Right lobe of liver (tissue), 6 donors: Measurements from ENCODE around the gene TFF3. TPM values are rescaled to one million over a fixed set of nuclear protein-coding genes. Genes with fewer than 3 reads are reported as not detected.

Source experiments
- ATAC-seq, 4 donors: fragments of 200-7000 bp; cut with Tn5 transposase; one replicate each; pipeline ENCODE4 v1.9.1; 2020; ENCODE audit warnings: mild to moderate bottlenecking in 4 of 4, moderate library complexity in 4 of 4
- DNase-seq, 3 donors: peaks; one replicate each; pipeline ENCODE4 v3.0.0-alpha.2; 2020
- H3K27ac ChIP-seq, 3 donors: fragments of 200-600 bp; one replicate each; pipeline ENCODE4 v1.8.0; 2022
- H3K27me3 ChIP-seq, 2 donors: fragments of 200-600 bp; one replicate each; pipeline ENCODE4 v1.8.0; 2022
- H3K36me3 ChIP-seq, 4 donors: fragments of 200-600 bp; sonication (generic) in 1 of 4; one replicate each; pipeline versions ENCODE4 v1.5.1 to v1.8.0; 2017 to 2022; ENCODE audit warnings: control low read depth in 1 of 4
- H3K4me1 ChIP-seq, 4 donors: fragments of 200-600 bp; sonication (generic) in 1 of 4; one replicate each; pipeline versions ENCODE4 v1.5.1 to v1.8.0; 2017 to 2022; ENCODE audit warnings: control low read depth in 1 of 4
- H3K4me3 ChIP-seq, 3 donors: fragments of 200-600 bp; one replicate each; pipeline ENCODE4 v1.8.0; 2022
- H3K9me3 ChIP-seq, 4 donors: fragments of 200-600 bp; sonication (generic) in 1 of 4; one replicate each; pipeline versions ENCODE4 v1.5.1 to v1.8.0; 2017 to 2022; ENCODE audit warnings: control low read depth in 1 of 4
- CTCF ChIP-seq, 4 donors: fragments of 200-600 bp in 3 of 4; fragments of 450-650 bp in 1 of 4; IDR thresholded peaks; one replicate each; pipeline versions ENCODE4 v1.5.1 to v1.8.0; 2016 to 2022; ENCODE audit warnings: antibody characterized with exemption in 4 of 4, mild to moderate bottlenecking in 2 of 4
- POLR2A ChIP-seq: fragments of 450-650 bp; IDR thresholded peaks from one replicate; pipeline ENCODE4 v1.6.1; 2017; ENCODE audit warnings: antibody characterized with exemption, mild to moderate bottlenecking
- WGBS: methylation state at CpG from one replicate; pipeline ENCODE4 v1.1.6; 2018; ENCODE audit warnings: low coverage, low lambda C conversion rate; ENCODE audit not compliant: insufficient coverage; ENCODE audit errors: missing lambda C conversion rate; 5-methylcytosine and 5-hydroxymethylcytosine counted together
- intact Hi-C, 2 donors: fragments of 100-400 bp; cut with DNase I; formaldehyde crosslinking; loops; one replicate each; pipeline versions ENCODE4 v1.11.2 to v1.14.1; 2022
- total RNA-seq, 6 experiments: library from RNA; depleted of rRNA in 2 of 6; stranded (reverse); fragments of >200 nt in 2 of 6; fragmentation: NEBNext Ultra II Directional in 3 of 6; extraction: Animal tissue kit (Norgen Biotek cat#: 25700) in 3 of 6; gene quantifications; one replicate each; pipeline versions ENCODE4 v1.1.0 to v1.2.4, GENCODE V29; 2016 to 2023
- donor health status: DM: no; HTN: yes; CAD: no.
- donor health status: DM: no; HTN: no; CAD: no.
- donor health status: DM: no; HTN: no; CAD: no.
- donor health status: DM: no; HTN: yes; CAD: no.
- donor health status: DM: no; HTN: yes; CAD: no.

The TFF3 gene
- total RNA-seq, 6 experiments from 2014 or later: 0.88 to 6.8 (median 2.5) TPM

DNA sequence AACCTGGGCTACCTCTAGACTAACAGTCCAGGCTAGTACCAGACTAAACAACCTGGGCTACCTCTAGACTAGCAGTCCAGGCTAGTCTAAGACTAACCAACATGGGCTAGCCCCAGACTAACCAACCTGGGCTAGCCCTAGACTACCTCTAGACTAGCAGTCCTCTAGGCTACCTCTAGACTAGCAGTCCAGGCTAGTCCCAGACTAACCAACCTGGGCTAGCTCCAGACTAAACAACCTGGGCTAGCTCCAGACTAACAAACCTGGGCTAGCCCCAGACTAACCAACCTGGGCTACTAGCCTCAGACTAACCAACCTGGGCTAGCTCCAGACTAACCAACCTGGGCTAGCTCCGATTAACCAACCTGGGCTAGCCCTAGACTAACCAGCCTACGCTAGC lies 33.6 kb upstream of the TFF3 start:
- H3K36me3 ChIP-seq: no peaks in the 10 kb centered on the region
- no peak for TF ChIP-seq CTCF (IDR thresholded peaks at IDR 0.05)
- TF ChIP-seq POLR2A: no peak
- H3K4me3 ChIP-seq: no peak overlapping the region
- H3K27me3 ChIP-seq: no peaks in the 10 kb centered on the region
- no CpG with 5 or more reads among the region's 2 CpGs for WGBS
- no peak for ATAC-seq
- H3K4me1 ChIP-seq: no peaks in the 10 kb centered on the region
- intact Hi-C loops: no loop called here
- no peaks in the 10 kb centered on the region for H3K9me3 ChIP-seq
- H3K27ac ChIP-seq: no peak overlapping the region
- peak in 1 of 3 donors; percentile 5 for DNase-seq

GRCh38 chr21:42347601-42348327 lies 32.6 kb upstream of the TFF3 start:
- ATAC-seq (no peak), DNase-seq (peak in 1 of 3 donors; percentile 24)
- Histone ChIP-seq H3K27me3 (no peaks in the 10 kb centered on the region), H3K4me3 (no peak overlapping the region), H3K36me3 (no peaks in the 10 kb centered on the region), H3K9me3 (no peaks in the 10 kb centered on the region), H3K27ac (no peak overlapping the region), H3K4me1 (no peaks in the 10 kb centered on the region)
- WGBS: 100% methylated on average over 1 of the region's 30 CpGs
- TF ChIP-seq POLR2A (no peak), CTCF (IDR thresholded peaks at IDR 0.05) (no peak)
- intact Hi-C loops: no loop called here

DNA sequence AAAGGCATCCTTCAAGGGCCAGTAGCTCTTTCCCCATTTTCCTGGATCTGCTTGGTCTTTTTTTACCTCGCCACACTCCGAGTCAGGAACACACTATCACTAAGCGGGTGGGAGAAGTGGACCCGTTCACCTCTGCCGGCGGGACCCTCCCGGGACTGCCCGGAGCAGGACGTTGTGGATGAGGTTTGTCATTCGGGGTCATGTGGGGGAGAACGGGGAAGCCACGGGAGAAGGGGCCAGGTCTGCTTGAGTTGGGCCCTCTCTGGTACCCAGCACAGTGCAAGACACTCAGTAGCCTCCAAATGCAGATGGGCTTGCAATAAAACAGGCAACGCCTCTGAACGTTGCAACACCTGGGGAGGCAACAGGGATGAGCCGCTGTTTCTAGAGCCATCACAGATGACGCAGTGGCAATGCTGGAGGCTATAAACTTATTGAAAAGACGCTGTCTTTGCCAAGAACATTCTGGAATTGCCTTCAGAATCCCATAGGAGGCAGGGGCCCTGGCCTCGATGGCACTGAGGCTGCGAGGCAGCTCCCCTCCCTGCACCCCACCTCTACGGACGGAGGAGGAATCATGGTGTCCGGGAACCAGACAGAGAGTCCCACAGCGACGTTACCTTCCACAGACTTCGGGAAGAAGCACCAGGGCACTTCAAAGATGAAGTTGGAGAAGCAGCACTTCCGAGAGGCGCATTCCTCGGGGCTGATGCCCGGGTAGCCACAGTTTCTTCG lies 31.8 kb upstream of the TFF3 start:
- TF ChIP-seq CTCF (IDR thresholded peaks at IDR 0.05) (no peak), POLR2A (no peak)
- no peaks in the 10 kb centered on the region for H3K9me3 ChIP-seq
- DNase-seq (peak in 1 of 3 donors; percentile 24), ATAC-seq (no peak)
- H3K4me3 ChIP-seq: no peak overlapping the region
- no peaks in the 10 kb centered on the region for H3K4me1 ChIP-seq
- WGBS: 63% methylated on average over 4 of the region's 30 CpGs
- intact Hi-C loops: no loop called here
- no peaks in the 10 kb centered on the region for H3K27me3 ChIP-seq
- no peaks in the 10 kb centered on the region for H3K36me3 ChIP-seq
- H3K27ac ChIP-seq: no peak overlapping the region

DNA sequence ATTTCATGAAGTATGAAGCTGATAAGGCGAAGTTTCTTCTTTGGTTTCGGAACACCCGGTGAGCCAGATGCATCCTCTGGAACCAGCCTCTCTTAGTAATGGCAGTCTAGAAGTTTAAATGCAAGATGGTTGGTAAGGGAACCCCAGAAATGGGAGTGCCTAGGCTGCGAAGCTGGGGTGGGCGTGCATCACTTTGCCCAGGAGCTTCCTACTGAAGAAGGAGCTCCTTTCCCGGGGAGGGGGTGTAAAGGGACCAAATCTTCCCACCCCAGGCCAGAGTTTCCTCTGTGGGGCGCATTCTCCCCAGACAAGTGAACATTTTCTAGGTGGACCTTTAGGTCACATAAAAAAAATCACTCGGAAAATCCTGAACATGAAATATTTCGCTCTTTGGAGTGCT lies 31.2 kb upstream of the TFF3 start:
- ATAC-seq: no peak
- Histone ChIP-seq H3K4me3 (no peak overlapping the region), H3K36me3 (no peaks in the 10 kb centered on the region), H3K27me3 (no peaks in the 10 kb centered on the region), H3K4me1 (no peaks in the 10 kb centered on the region), H3K9me3 (no peaks in the 10 kb centered on the region), H3K27ac (no peak overlapping the region)
- peak in 1 of 3 donors; percentile 21 for DNase-seq
- 71% methylated on average over 7 of the region's 9 CpGs for WGBS
- TF ChIP-seq POLR2A (no peak), CTCF (IDR thresholded peaks at IDR 0.05) (no peak)
- intact Hi-C loops: no loop called here
